Measurements from ENCODE around the gene PLEKHA7.

Gene PLEKHA7

GRCh38 chr11:16772141-16772512, 242.1 kb downstream of the PLEKHA7 start:
- no peak for DNase-seq (ENCODE audit: low read depth in 1 of 2, low spot score in 1 of 2)
- TF ChIP-seq REST (IDR thresholded peaks at IDR 0.05; ENCODE audit: insufficient replicate concordance, low read depth): no peak
- no peak for TF ChIP-seq SPI1 (IDR thresholded peaks at IDR 0.05; ENCODE audit: borderline replicate concordance, low read depth)
- no peak for TF ChIP-seq GABPA (IDR thresholded peaks at IDR 0.05; ENCODE audit: low read depth)
- TF ChIP-seq POLR2AphosphoS5 (IDR thresholded peaks at IDR 0.05; ENCODE audit: low read depth): no peak
- no peak for TF ChIP-seq CTCF (IDR thresholded peaks at IDR 0.05; ENCODE audit: insufficient read depth, low read length)
- H3K4me3 ChIP-seq (replicated peaks; ENCODE audit: insufficient read depth, low read length): no peak overlapping the region
- no peaks in the 10 kb centered on the region for H3K27me3 ChIP-seq (ENCODE audit: insufficient read depth, poor library complexity, severe bottlenecking)
- H3K27ac ChIP-seq (replicated peaks): no peak overlapping the region

- no peak for DNase-seq (ENCODE audit: low read depth in 1 of 2, low spot score in 1 of 2)
- Histone ChIP-seq H3K27ac (replicated peaks) (no peak overlapping the region), H3K4me3 (replicated peaks; ENCODE audit: insufficient read depth, low read length) (no peak overlapping the region), H3K27me3 (ENCODE audit: insufficient read depth, poor library complexity, severe bottlenecking) (no peaks in the 10 kb centered on the region)
- TF ChIP-seq SPI1 (IDR thresholded peaks at IDR 0.05; ENCODE audit: borderline replicate concordance, low read depth): no peak
Measured at GRCh38 chr11:16771350-16772140, 242.7 kb downstream of the PLEKHA7 start.

GRCh38 chr11:16770016-16770415, 244.2 kb downstream of the PLEKHA7 start:
- no peak for DNase-seq (ENCODE audit: low read depth in 1 of 2, low spot score in 1 of 2)
- Histone ChIP-seq H3K27me3 (ENCODE audit: insufficient read depth, poor library complexity, severe bottlenecking) (no peaks in the 10 kb centered on the region), H3K4me3 (replicated peaks; ENCODE audit: insufficient read depth, low read length) (no peak overlapping the region), H3K27ac (replicated peaks) (no peak overlapping the region)
- TF ChIP-seq REST (IDR thresholded peaks at IDR 0.05; ENCODE audit: insufficient replicate concordance, low read depth): no peak
- no peak for TF ChIP-seq GABPA (IDR thresholded peaks at IDR 0.05; ENCODE audit: low read depth)
- TF ChIP-seq CTCF (IDR thresholded peaks at IDR 0.05; ENCODE audit: insufficient read depth, low read length): no peak
- no peak for TF ChIP-seq POLR2AphosphoS5 (IDR thresholded peaks at IDR 0.05; ENCODE audit: low read depth)
- TF ChIP-seq SPI1 (IDR thresholded peaks at IDR 0.05; ENCODE audit: borderline replicate concordance, low read depth): no peak

GRCh38 chr11:16769386-16769785, 244.8 kb downstream of the PLEKHA7 start:
- no peak for TF ChIP-seq GABPA (IDR thresholded peaks at IDR 0.05; ENCODE audit: low read depth)
- TF ChIP-seq POLR2AphosphoS5 (IDR thresholded peaks at IDR 0.05; ENCODE audit: low read depth): no peak
- no peak for TF ChIP-seq REST (IDR thresholded peaks at IDR 0.05; ENCODE audit: insufficient replicate concordance, low read depth)
- no peak for TF ChIP-seq SPI1 (IDR thresholded peaks at IDR 0.05; ENCODE audit: borderline replicate concordance, low read depth)
- TF ChIP-seq CTCF (IDR thresholded peaks at IDR 0.05; ENCODE audit: insufficient read depth, low read length): no peak
- Histone ChIP-seq H3K4me3 (replicated peaks; ENCODE audit: insufficient read depth, low read length) (no peak overlapping the region), H3K27me3 (ENCODE audit: insufficient read depth, poor library complexity, severe bottlenecking) (no peaks in the 10 kb centered on the region), H3K27ac (replicated peaks) (no peak overlapping the region)
- no peak for DNase-seq (ENCODE audit: low read depth in 1 of 2, low spot score in 1 of 2)
